ENCODE results near the gene STARD7. TPM values are rescaled to one million over a fixed set of nuclear protein-coding genes. Genes with fewer than 3 reads are reported as not detected.

Gene STARD7
- total RNA-seq, 6 experiments from 2014 or later = 167 to 195 (median 180) TPM

GRCh38 chr2:96184989-96185388, 23.6 kb downstream of the STARD7 start:
- TF ChIP-seq CTCF (IDR thresholded peaks at IDR 0.05) = no peak
- Mint-ChIP-seq H3K36me3 (ENCODE audit: low read depth) (peaks cover 39% of the 10 kb centered on the region), H3K9me3 (no peaks in the 10 kb centered on the region), H3K4me1 (ENCODE audit: low read depth) (peaks cover 8% of the 10 kb centered on the region; the same call in 1 of the 2 replicates), H3K4me3 (no peak overlapping the region), H3K27me3 (ENCODE audit: insufficient read depth) (peaks cover 3% of the 10 kb centered on the region), H3K27ac (peak overlapping the region; percentile 23)
- no peak for DNase-seq

GRCh38 chr2:96184188-96184587, 24.4 kb downstream of the STARD7 start:
- H3K4me1 Mint-ChIP-seq (ENCODE audit: low read depth) = peaks cover 8% of the 10 kb centered on the region; the same call in 1 of the 2 replicates
- TF ChIP-seq CTCF (IDR thresholded peaks at IDR 0.05) = no peak
- no peak overlapping the region for H3K4me3 Mint-ChIP-seq
- peaks cover 3% of the 10 kb centered on the region; the same call in 1 of the 2 replicates for H3K27me3 Mint-ChIP-seq (ENCODE audit: insufficient read depth)
- H3K36me3 Mint-ChIP-seq (ENCODE audit: low read depth) = peaks cover 39% of the 10 kb centered on the region
- no peaks in the 10 kb centered on the region for H3K9me3 Mint-ChIP-seq
- no peak for DNase-seq
- H3K27ac Mint-ChIP-seq = no peak overlapping the region

- DNase-seq = no peak
- H3K9me3 Mint-ChIP-seq = no peaks in the 10 kb centered on the region
- no peak overlapping the region for H3K27ac Mint-ChIP-seq
- peaks cover 29% of the 10 kb centered on the region for H3K36me3 Mint-ChIP-seq (ENCODE audit: low read depth)
- H3K27me3 Mint-ChIP-seq (ENCODE audit: insufficient read depth) = peaks cover 3% of the 10 kb centered on the region; the same call in 1 of the 2 replicates
- no peak overlapping the region for H3K4me3 Mint-ChIP-seq
- peaks cover 4% of the 10 kb centered on the region for H3K4me1 Mint-ChIP-seq (ENCODE audit: low read depth)
- TF ChIP-seq CTCF (IDR thresholded peaks at IDR 0.05) = no peak
Measured at GRCh38 chr2:96181529-96181928, 27.1 kb downstream of the STARD7 start.

- Mint-ChIP-seq H3K36me3 (ENCODE audit: low read depth) (peaks cover 22% of the 10 kb centered on the region), H3K4me3 (no peak overlapping the region), H3K9me3 (no peaks in the 10 kb centered on the region), H3K27me3 (ENCODE audit: insufficient read depth) (peaks cover 3% of the 10 kb centered on the region; the same call in 1 of the 2 replicates), H3K27ac (no peak overlapping the region), H3K4me1 (ENCODE audit: low read depth) (peaks cover 14% of the 10 kb centered on the region)
- TF ChIP-seq CTCF (IDR thresholded peaks at IDR 0.05) = no peak
- no peak for DNase-seq
Measured at GRCh38 chr2:96180521-96180920, 28.1 kb downstream of the STARD7 start.

- H3K27ac Mint-ChIP-seq = no peak overlapping the region
- H3K4me1 Mint-ChIP-seq (ENCODE audit: low read depth) = peaks cover 18% of the 10 kb centered on the region
- no peak for TF ChIP-seq CTCF (IDR thresholded peaks at IDR 0.05)
- no peak overlapping the region for H3K4me3 Mint-ChIP-seq
- H3K27me3 Mint-ChIP-seq (ENCODE audit: insufficient read depth) = peaks cover 3% of the 10 kb centered on the region; the same call in 1 of the 2 replicates
- no peaks in the 10 kb centered on the region for H3K9me3 Mint-ChIP-seq
- H3K36me3 Mint-ChIP-seq (ENCODE audit: low read depth) = peaks cover 17% of the 10 kb centered on the region
- DNase-seq = no peak
Measured at GRCh38 chr2:96180002-96180401, 28.6 kb downstream of the STARD7 start.

GRCh38 chr2:96176661-96177060, 32.0 kb downstream of the STARD7 start:
- TF ChIP-seq CTCF (IDR thresholded peaks at IDR 0.05) = no peak
- H3K27ac Mint-ChIP-seq = no peak overlapping the region
- DNase-seq = no peak
- peaks cover 31% of the 10 kb centered on the region for H3K4me1 Mint-ChIP-seq (ENCODE audit: low read depth)
- H3K9me3 Mint-ChIP-seq = no peaks in the 10 kb centered on the region
- peaks cover 1% of the 10 kb centered on the region; the same call in 1 of the 2 replicates for H3K27me3 Mint-ChIP-seq (ENCODE audit: insufficient read depth)
- H3K4me3 Mint-ChIP-seq = no peak overlapping the region
- H3K36me3 Mint-ChIP-seq (ENCODE audit: low read depth) = no peaks in the 10 kb centered on the region; the same call in 1 of the 2 replicates
